Vagina (tissue), 2 donors: Measurements from ENCODE around the gene CPM.

Experiments used
- CTCF ChIP-seq, 3 experiments: fragments of 450-650 bp in 2 of 3; fragments of 200-600 bp in 1 of 3; sonication (generic) in 1 of 3; IDR thresholded peaks; one replicate each; pipeline ENCODE4 v1.5.1; 2017 to 2019; ENCODE audit warnings: antibody characterized with exemption in 3 of 3, mild to moderate bottlenecking in 2 of 3, moderate library complexity in 2 of 3
- POLR2A ChIP-seq, 2 donors: fragments of 450-650 bp; IDR thresholded peaks; one replicate each; pipeline ENCODE4 v1.6.1; 2017; ENCODE audit warnings: antibody characterized with exemption in 2 of 2, mild to moderate bottlenecking in 2 of 2, moderate library complexity in 2 of 2

GRCh38 chr12:68972595-68972994 lies 39.6 kb upstream of the CPM start:
- TF ChIP-seq CTCF (IDR thresholded peaks at IDR 0.05) (no peak), POLR2A (IDR thresholded peaks at IDR 0.05) (no peak)
